Islet precursor cell (in vitro differentiated cells): Measurements from ENCODE around the gene FBXO40.

ENCODE experiments used
- DNase-seq: peaks from one replicate; pipeline ENCODE4 v3.0.0-alpha.2; 2018

Gene FBXO40

DNA sequence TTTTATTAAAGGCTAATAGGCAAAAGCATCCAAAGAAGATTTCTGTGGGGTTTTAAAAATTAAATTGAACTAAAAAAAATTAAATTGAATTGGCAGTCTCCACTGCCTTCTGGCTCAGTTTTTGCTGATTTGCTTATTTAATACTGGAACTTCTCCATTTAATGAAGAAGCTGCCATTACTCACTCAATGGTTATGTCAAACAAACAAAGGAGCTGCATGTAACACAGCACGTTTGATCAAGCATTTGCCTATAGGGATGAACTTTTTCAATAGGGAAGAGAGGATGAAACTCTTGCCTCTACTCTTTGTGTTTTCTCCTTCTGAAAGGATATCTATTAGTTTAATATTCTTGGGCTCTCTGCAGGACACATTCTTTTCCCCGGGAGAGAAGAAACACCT, 72.3 kb downstream of the FBXO40 start:
- no peak for DNase-seq

DNA sequence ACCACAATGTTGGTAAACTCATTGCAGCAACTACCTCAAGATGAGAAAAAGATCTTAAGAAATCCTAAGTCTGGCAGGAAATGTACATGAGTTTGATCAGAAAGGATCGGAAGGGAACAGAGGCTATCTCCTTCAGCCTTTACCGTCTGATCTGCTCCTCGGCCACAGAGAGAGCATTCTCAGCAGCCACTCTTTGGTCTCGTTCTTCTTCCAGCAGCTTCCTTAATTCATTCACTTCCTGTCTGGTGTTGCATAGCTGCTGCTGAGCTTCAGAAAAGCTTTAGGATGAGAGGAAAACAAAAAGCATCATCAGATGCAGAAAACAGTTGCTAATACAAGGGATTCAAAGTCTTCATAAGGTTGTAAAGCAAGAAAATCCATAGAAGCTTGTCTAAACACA, 74.2 kb downstream of the FBXO40 start:
- no peak for DNase-seq

DNA sequence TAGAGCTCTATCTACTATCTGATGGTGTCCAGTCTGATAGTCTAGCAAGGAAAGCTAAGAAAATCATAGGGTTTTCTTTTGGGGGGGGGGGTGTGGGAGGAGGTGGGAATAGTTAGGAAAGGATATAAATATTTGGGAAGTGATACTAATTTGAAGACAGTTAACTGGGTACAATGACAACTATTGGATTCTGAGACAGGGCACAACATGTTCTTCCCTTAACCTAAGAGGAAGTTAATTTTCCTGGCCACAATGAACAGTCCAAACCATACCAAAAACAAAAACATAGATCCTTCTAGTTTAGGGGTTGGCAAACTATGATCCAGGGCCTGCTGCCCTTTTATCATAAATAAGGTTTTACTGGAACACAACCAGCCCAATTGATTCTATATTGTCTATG, 77.5 kb downstream of the FBXO40 start:
- no peak for DNase-seq

DNA sequence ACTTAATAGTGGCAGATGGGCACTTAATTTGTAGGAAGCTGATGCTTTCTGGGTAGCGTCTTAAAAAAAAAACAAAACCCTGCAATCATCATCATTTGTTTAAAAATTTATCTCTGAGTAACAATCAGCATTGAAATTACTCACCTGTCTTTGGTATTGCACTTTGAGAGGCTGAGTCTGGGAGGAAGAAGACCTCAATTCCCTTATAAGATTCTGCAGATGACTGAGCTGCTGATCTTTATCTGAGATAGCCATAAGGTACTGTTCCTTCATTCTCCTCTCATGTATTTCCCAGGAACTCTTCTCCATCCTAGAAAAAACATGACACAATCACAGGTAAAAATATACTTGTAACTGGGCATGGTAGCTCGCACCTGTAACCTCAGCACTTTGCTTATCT, 84.0 kb downstream of the FBXO40 start:
- no peak for DNase-seq
